ENCODE data around the gene C19orf67. TPM values are rescaled to one million over a fixed set of nuclear protein-coding genes. Genes with fewer than 3 reads are reported as not detected.

C19orf67 gene
- total and polyA plus RNA-seq, 2 of the 4 experiments (the other 2 are of a cell fraction) = not detected

- H4K5ac ChIP-seq (ENCODE audit: low read depth, low read length) = no peak overlapping the region
- H3K4me2 ChIP-seq (ENCODE audit: low read depth, low read length) = no peak overlapping the region
- H3K79me1 ChIP-seq (ENCODE audit: low read depth in 1 of 2, low read length in 2 of 2) = no peaks in the 10 kb centered on the region
- peaks cover 13% of the 10 kb centered on the region; the same call in 1 of the 2 replicates for H3K27me3 ChIP-seq (ENCODE audit: control insufficient read depth, insufficient read depth, low read length)
- H3K18ac ChIP-seq (ENCODE audit: low read depth, low read length) = no peak overlapping the region
- no peaks in the 10 kb centered on the region for H3K9me1 ChIP-seq (ENCODE audit: insufficient read depth, low read length)
- no TSS peak for BruUV-seq (replicated peaks)
- no peak overlapping the region for H4K91ac ChIP-seq (ENCODE audit: insufficient read depth, low read depth, low read length)
- ATAC-seq (ENCODE audit: low read depth) = no peak
- no peak overlapping the region for H2BK120ac ChIP-seq (ENCODE audit: low read depth, low read length)
- no peak overlapping the region for H2BK20ac ChIP-seq (ENCODE audit: low read depth, low read length)
- H2BK15ac ChIP-seq (ENCODE audit: low read depth, low read length) = no peak overlapping the region
- no peak overlapping the region for H2AK9ac ChIP-seq (replicated peaks; ENCODE audit: low read depth, low read length, poor library complexity)
- no peak overlapping the region for H2AFZ ChIP-seq (replicated peaks; ENCODE audit: low read length, poor library complexity)
- no peak overlapping the region for H2AK5ac ChIP-seq (ENCODE audit: low read depth, low read length)
- no peak overlapping the region for H3K4ac ChIP-seq (ENCODE audit: low read depth, low read length)
- H3K27ac ChIP-seq (ENCODE audit: insufficient read depth, low read length) = no peak overlapping the region
- no peak overlapping the region for H3K4me3 ChIP-seq (ENCODE audit: insufficient read depth, low read depth, low read length)
- H3K23ac ChIP-seq (ENCODE audit: low read depth, low read length) = no peak overlapping the region
- POLR2A ChIA-PET (ENCODE audit: unreplicated experiment) = no interaction called here
- dilution Hi-C loops (cut with HindIII; ENCODE audit: low sequenced_read_pairs, unreplicated experiment) (no loop called here), in situ Hi-C loops (cut with MboI; ENCODE audit: low sequenced_read_pairs) (no loop called here), intact Hi-C loops (cut with micrococcal nuclease) (no loop called here)
- no peak overlapping the region for H2BK5ac ChIP-seq (ENCODE audit: low read depth, low read length, poor library complexity, severe bottlenecking)
- no peak overlapping the region for H3K9ac ChIP-seq (ENCODE audit: low read depth, low read length)
- 87% methylated on average over 3 of the region's 6 CpGs; no CpG with 5 or more reads in 1 of the 2 experiments for WGBS, 2 experiments (ENCODE audit: extremely low coverage in 2 of 2, insufficient read length in 1 of 2)
- H3K9me3 ChIP-seq (ENCODE audit: control insufficient read depth, insufficient read depth, low read length) = peaks cover 2% of the 10 kb centered on the region; the same call in 1 of the 2 replicates
- DNase-seq = no peak
- H3K56ac ChIP-seq (ENCODE audit: extremely low read depth, insufficient read depth, low read length) = no peak overlapping the region
- no peak for TF ChIP-seq USF2 (IDR thresholded peaks at IDR 0.05; ENCODE audit: low read depth, low read length)
- TF ChIP-seq ELK1 (IDR thresholded peaks at IDR 0.05; ENCODE audit: borderline replicate concordance, low read depth, low read length) = no peak
- no peak for TF ChIP-seq SMC3 (IDR thresholded peaks at IDR 0.05; ENCODE audit: low read depth, low read length)
- no peak for TF ChIP-seq POLR2A (IDR thresholded peaks at IDR 0.05; ENCODE audit: low read depth, low read length)
- no peak for TF ChIP-seq CTCF (conservative IDR thresholded peaks at IDR 0.05; ENCODE audit: low read depth, low read length)
- TF ChIP-seq MAFK (IDR thresholded peaks at IDR 0.05; ENCODE audit: low read depth, low read length) = no peak
- no peak for TF ChIP-seq MXI1 (IDR thresholded peaks at IDR 0.05; ENCODE audit: borderline replicate concordance, low read depth, low read length)
- TF ChIP-seq CHD1 (IDR thresholded peaks at IDR 0.05; ENCODE audit: low read depth, low read length) = no peak
- no peak for TF ChIP-seq RFX5 (IDR thresholded peaks at IDR 0.05; ENCODE audit: low read depth, low read length)
- no peaks in the 10 kb centered on the region for H3K36me3 ChIP-seq (ENCODE audit: control insufficient read depth, insufficient read depth, low read length)
- H3K14ac ChIP-seq (replicated peaks; ENCODE audit: low read depth, low read length) = no peak overlapping the region
- no peaks in the 10 kb centered on the region for H4K20me1 ChIP-seq (ENCODE audit: insufficient read depth, low read length)
- H4K8ac ChIP-seq (ENCODE audit: low read depth in 2 of 2, low read length in 2 of 2) = no peak overlapping the region
- CTCF ChIA-PET = interaction anchor here (0.5 kb wide), 1 partner anchor 91 kb away, joined by 3 read pairs; no protein-coding TSS in a partner anchor
- H3K4me1 ChIP-seq (ENCODE audit: control insufficient read depth, insufficient read depth, low read length) = no peaks in the 10 kb centered on the region
Measured at GRCh38 chr19:14052470-14052869, 33.1 kb downstream of the C19orf67 start.

Data from IMR-90 (cell line).